GM23338 (cell line): Measurements from ENCODE around the gene CHRNA10.

Source experiments
- CTCF ChIP-seq, 2 experiments: fragments of 200-600 bp in 1 of 2; sonication (generic) in 1 of 2; conservative IDR thresholded peaks; 2 replicates each; pipeline versions ENCODE4 v1.5.1 to v1.6.1; 2016 to 2017; ENCODE audit warnings: antibody characterized with exemption in 2 of 2, low read depth in 2 of 2, mild to moderate bottlenecking in 2 of 2, moderate library complexity in 1 of 2
- EZH2 ChIP-seq: fragments of 200-600 bp; sonication (generic); IDR thresholded peaks from one replicate; pipeline ENCODE4 v1.8.0; 2017; ENCODE audit warnings: antibody characterized with exemption, mild to moderate bottlenecking, low read depth; ENCODE audit not compliant: unreplicated experiment
- EZH2phosphoT487 ChIP-seq: fragments of 200-600 bp; sonication (generic); IDR thresholded peaks from one replicate; pipeline ENCODE4 v1.8.1; 2018; ENCODE audit warnings: antibody characterized with exemption; ENCODE audit not compliant: unreplicated experiment
- POLR2AphosphoS5 ChIP-seq: IDR thresholded peaks from 2 replicates; pipeline ENCODE4 v1.6.1; 2016; ENCODE audit warnings: antibody characterized with exemption, low read depth

- TF ChIP-seq CTCF (conservative IDR thresholded peaks at IDR 0.05; ENCODE audit: low read depth in 2 of 2) (no peak), POLR2AphosphoS5 (no peak), EZH2phosphoT487 (no peak), EZH2 (no peak)
These were observed 55.2 kb downstream of the CHRNA10 start for GRCh38 chr11:3615998-3616397.
